Measurements from ENCODE around the gene ST6GAL1. TPM values are rescaled to one million over a fixed set of nuclear protein-coding genes. Genes with fewer than 3 reads are reported as not detected.

The ST6GAL1 gene
- polyA plus RNA-seq, 3 donors: 19.0 to 24.4 (median 20.5) TPM

DNA sequence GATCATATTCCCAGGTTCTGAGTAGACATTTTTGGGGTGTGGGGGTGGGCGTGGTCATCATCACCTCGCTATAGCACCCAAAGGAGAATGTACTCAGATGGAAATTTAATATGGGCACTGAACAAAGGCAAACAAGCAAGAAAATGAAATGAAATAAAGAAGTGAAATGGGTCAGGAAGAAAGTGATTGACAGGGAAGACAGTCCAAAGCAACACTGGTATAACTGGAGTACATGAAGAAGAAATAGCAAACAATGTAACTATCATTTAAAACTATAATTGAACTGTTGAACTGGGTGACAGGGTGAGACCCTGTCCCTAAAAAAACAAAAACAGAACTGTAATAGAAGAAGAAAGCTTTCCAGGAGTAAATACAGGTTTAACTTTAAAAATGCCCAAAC, 184.2 kb downstream of the ST6GAL1 start:
- Mint-ChIP-seq H3K27me3 (ENCODE audit: low read depth in 3 of 3) (peaks cover 0 to 2% (median 1%) of the 10 kb centered on the region in 3 donors), H3K27ac (no peak overlapping the region), H3K36me3 (no peaks in the 10 kb centered on the region), H3K4me3 (no peak overlapping the region), H3K9me3 (no peaks in the 10 kb centered on the region), H3K4me1 (peaks cover 2% of the 10 kb centered on the region)
- H3K27ac ChIP-seq (ENCODE audit: low read depth in 1 of 2, low read length in 2 of 2): no peak overlapping the region
- H3K4me2 ChIP-seq (replicated peaks; ENCODE audit: extremely low read depth, low read length, poor library complexity, severe bottlenecking): no peak overlapping the region
- no peak overlapping the region for H3K9ac ChIP-seq (ENCODE audit: insufficient read depth, low read length, poor library complexity, severe bottlenecking)
- H2AFZ ChIP-seq (ENCODE audit: insufficient read depth, low read depth, low read length, poor library complexity, severe bottlenecking): no peak overlapping the region
- H3K79me2 ChIP-seq (ENCODE audit: insufficient read depth, low read length): no peaks in the 10 kb centered on the region
- H3K4me1 ChIP-seq (ENCODE audit: control insufficient read depth in 1 of 2, insufficient read depth in 2 of 2, low read length in 2 of 2): no peaks in the 10 kb centered on the region
- no peaks in the 10 kb centered on the region for H3K9me3 ChIP-seq (replicated peaks in 1 of 2; ENCODE audit: control insufficient read depth in 1 of 2, insufficient read depth in 1 of 2, low read length in 2 of 2)
- no peak for TF ChIP-seq CTCF (IDR thresholded peaks at IDR 0.05)
- H4K20me1 ChIP-seq (ENCODE audit: insufficient read depth, low read length): no peaks in the 10 kb centered on the region
- no peaks in the 10 kb centered on the region for H3K27me3 ChIP-seq (ENCODE audit: control insufficient read depth in 2 of 2, insufficient read depth in 2 of 2, low read length in 2 of 2)
- H3K4me3 ChIP-seq (replicated peaks in 1 of 3; ENCODE audit: low read depth in 2 of 3, low read length in 3 of 3): no peak overlapping the region
- H3K36me3 ChIP-seq (replicated peaks in 1 of 2; ENCODE audit: control insufficient read depth in 1 of 2, insufficient read depth in 2 of 2, low read length in 2 of 2): no peaks in the 10 kb centered on the region
- intact Hi-C loops (cut with micrococcal nuclease): loop anchor here in 1 of 2 donors (5.0 kb wide), 1 partner anchor 33 kb away; no protein-coding TSS in a partner anchor
- no peak for DNase-seq
- WGBS (ENCODE audit: insufficient coverage): no CpG with 5 or more reads among the region's 2 CpGs

GRCh38 chr3:187120326-187120725, 190.0 kb downstream of the ST6GAL1 start:
- Histone ChIP-seq H3K27me3 (ENCODE audit: control insufficient read depth in 2 of 2, insufficient read depth in 2 of 2, low read length in 2 of 2) (no peaks in the 10 kb centered on the region), H3K79me2 (ENCODE audit: insufficient read depth, low read length) (no peaks in the 10 kb centered on the region), H3K9me3 (replicated peaks in 1 of 2; ENCODE audit: control insufficient read depth in 1 of 2, insufficient read depth in 1 of 2, low read length in 2 of 2) (no peaks in the 10 kb centered on the region), H3K27ac (ENCODE audit: low read depth in 1 of 2, low read length in 2 of 2) (no peak overlapping the region), H3K9ac (ENCODE audit: insufficient read depth, low read length, poor library complexity, severe bottlenecking) (no peak overlapping the region), H2AFZ (ENCODE audit: insufficient read depth, low read depth, low read length, poor library complexity, severe bottlenecking) (no peak overlapping the region), H4K20me1 (ENCODE audit: insufficient read depth, low read length) (no peaks in the 10 kb centered on the region), H3K4me2 (replicated peaks; ENCODE audit: extremely low read depth, low read length, poor library complexity, severe bottlenecking) (no peak overlapping the region), H3K4me3 (replicated peaks in 1 of 3; ENCODE audit: low read depth in 2 of 3, low read length in 3 of 3) (no peak overlapping the region), H3K4me1 (ENCODE audit: control insufficient read depth in 1 of 2, insufficient read depth in 2 of 2, low read length in 2 of 2) (peaks cover 0 to 6% of the 10 kb centered on the region in 2 donors), H3K36me3 (replicated peaks in 1 of 2; ENCODE audit: control insufficient read depth in 1 of 2, insufficient read depth in 2 of 2, low read length in 2 of 2) (no peaks in the 10 kb centered on the region)
- H3K9me3 Mint-ChIP-seq: no peaks in the 10 kb centered on the region
- peak in 1 of 3 donors; percentile 8 for DNase-seq
- H3K4me3 Mint-ChIP-seq: no peak overlapping the region
- intact Hi-C loops (cut with micrococcal nuclease): no loop called here
- H3K27me3 Mint-ChIP-seq (ENCODE audit: low read depth in 3 of 3): no peaks in the 10 kb centered on the region
- WGBS (ENCODE audit: insufficient coverage): 18% methylated on average over 1 of the region's 2 CpGs
- peaks cover 0 to under 1% of the 10 kb centered on the region in 2 donors for H3K36me3 Mint-ChIP-seq
- no peak for TF ChIP-seq CTCF (IDR thresholded peaks at IDR 0.05)
- H3K4me1 Mint-ChIP-seq: peaks cover 7% of the 10 kb centered on the region
- H3K27ac Mint-ChIP-seq: peak overlapping the region in 2 of 7 donors; percentile 20 to 64
